ENCODE results near the gene PERM1.

The PERM1 gene

GRCh38 chr1:1014799-1015681, 33.1 kb upstream of the PERM1 start:
- TF ChIP-seq CTCF (conservative IDR thresholded peaks at IDR 0.05; ENCODE audit: low read length) = peak; percentile 64
- no peak for TF ChIP-seq EZH2phosphoT487 (IDR thresholded peaks at IDR 0.05; ENCODE audit: borderline replicate concordance)
- H4K20me1 ChIP-seq (ENCODE audit: insufficient read depth, low read length, poor library complexity, severe bottlenecking) = no peaks in the 10 kb centered on the region
- H3K9me2 ChIP-seq (replicated peaks; ENCODE audit: low read depth, low read length) = no peaks in the 10 kb centered on the region
- no peaks in the 10 kb centered on the region for H3K9me3 ChIP-seq (ENCODE audit: insufficient read depth, low read depth, low read length)
- peak overlapping the region; percentile 92 for H3K4me2 ChIP-seq (ENCODE audit: low read depth, low read length, poor library complexity, severe bottlenecking)
- no peaks in the 10 kb centered on the region for H3K27me3 ChIP-seq (ENCODE audit: insufficient read depth, low read length, poor library complexity, severe bottlenecking)
- peak overlapping the region; percentile 80 for H3K9ac ChIP-seq (ENCODE audit: low read depth, low read length, poor library complexity, severe bottlenecking)
- no peaks in the 10 kb centered on the region for H3F3A ChIP-seq (ENCODE audit: low read depth)
- peaks cover 5% of the 10 kb centered on the region for H3K79me2 ChIP-seq (ENCODE audit: insufficient read depth, low read length)
- H3K4me3 ChIP-seq (ENCODE audit: low read length, poor library complexity, severe bottlenecking) = peak overlapping the region; percentile 77
- H3K4me1 ChIP-seq (ENCODE audit: insufficient read depth, low read length, poor library complexity, severe bottlenecking) = peaks cover 27% of the 10 kb centered on the region
- H3K36me3 ChIP-seq (ENCODE audit: insufficient read depth, low read length) = no peaks in the 10 kb centered on the region
- no peak overlapping the region for H2AFZ ChIP-seq (ENCODE audit: low read length)

- H3K27me3 ChIP-seq (ENCODE audit: insufficient read depth, low read length, poor library complexity, severe bottlenecking) = no peaks in the 10 kb centered on the region
- H2AFZ ChIP-seq (ENCODE audit: low read length) = peak overlapping the region; percentile 27; the same call in 1 of the 2 replicates
- peak overlapping the region; percentile 80 for H3K9ac ChIP-seq (ENCODE audit: low read depth, low read length, poor library complexity, severe bottlenecking)
Measured at GRCh38 chr1:1013922-1014648, 32.2 kb upstream of the PERM1 start.

More at GRCh38 chr1:1013922-1014648, 32.2 kb upstream of the PERM1 start:
- Histone ChIP-seq H3K9me3 (ENCODE audit: insufficient read depth, low read depth, low read length) (no peaks in the 10 kb centered on the region), H3F3A (ENCODE audit: low read depth) (no peaks in the 10 kb centered on the region), H3K36me3 (ENCODE audit: insufficient read depth, low read length) (no peaks in the 10 kb centered on the region), H3K9me2 (replicated peaks; ENCODE audit: low read depth, low read length) (no peaks in the 10 kb centered on the region), H4K20me1 (ENCODE audit: insufficient read depth, low read length, poor library complexity, severe bottlenecking) (no peaks in the 10 kb centered on the region), H3K4me2 (ENCODE audit: low read depth, low read length, poor library complexity, severe bottlenecking) (peak overlapping the region; percentile 92), H3K4me3 (ENCODE audit: low read length, poor library complexity, severe bottlenecking) (peak overlapping the region; percentile 77), H3K4me1 (ENCODE audit: insufficient read depth, low read length, poor library complexity, severe bottlenecking) (peaks cover 27% of the 10 kb centered on the region), H3K79me2 (ENCODE audit: insufficient read depth, low read length) (peaks cover 5% of the 10 kb centered on the region)
- TF ChIP-seq EZH2phosphoT487 (IDR thresholded peaks at IDR 0.05; ENCODE audit: borderline replicate concordance) (no peak), CTCF (conservative IDR thresholded peaks at IDR 0.05; ENCODE audit: low read length) (no peak)

All from Loucy (cell line).